ENCODE results near the gene RTL3.

- no peak for TF ChIP-seq CTCF (IDR thresholded peaks at IDR 0.05 in 4 of 5, conservative IDR thresholded peaks at IDR 0.05 in 1 of 5)
- no peak for TF ChIP-seq POLR2A (IDR thresholded peaks at IDR 0.05)
These were observed 714 bp downstream of the RTL3 start for GRCh38 chrX:78658414-78658813.

Measured in gastrocnemius medialis (tissue), 4 donors.